Keratinocyte (primary cell): Measurements from ENCODE around the gene PFDN2.

Experiments
- EZH2 ChIP-seq: IDR thresholded peaks from one replicate; pipeline ENCODE4 v1.6.1; 2012; ENCODE audit warnings: inconsistent platforms, mild to moderate bottlenecking, low read length, moderate library complexity
- TF ChIP-seq, protein P1 (sequence below), 3 experiments: IDR thresholded peaks in 1 of 3; conservative IDR thresholded peaks in 1 of 3; optimal IDR thresholded peaks in 1 of 3; 2 replicates in 2 of 3; 3 replicates in 1 of 3; pipeline versions ENCODE3 to v1.5.1; 2011; ENCODE audit warnings: low read length in 3 of 3, mild to moderate bottlenecking in 3 of 3, moderate library complexity in 2 of 3, control low read depth in 1 of 3, inconsistent platforms in 1 of 3; ENCODE audit not compliant: insufficient read depth in 2 of 3; ENCODE audit errors: extremely low read depth in 1 of 3

DNA sequence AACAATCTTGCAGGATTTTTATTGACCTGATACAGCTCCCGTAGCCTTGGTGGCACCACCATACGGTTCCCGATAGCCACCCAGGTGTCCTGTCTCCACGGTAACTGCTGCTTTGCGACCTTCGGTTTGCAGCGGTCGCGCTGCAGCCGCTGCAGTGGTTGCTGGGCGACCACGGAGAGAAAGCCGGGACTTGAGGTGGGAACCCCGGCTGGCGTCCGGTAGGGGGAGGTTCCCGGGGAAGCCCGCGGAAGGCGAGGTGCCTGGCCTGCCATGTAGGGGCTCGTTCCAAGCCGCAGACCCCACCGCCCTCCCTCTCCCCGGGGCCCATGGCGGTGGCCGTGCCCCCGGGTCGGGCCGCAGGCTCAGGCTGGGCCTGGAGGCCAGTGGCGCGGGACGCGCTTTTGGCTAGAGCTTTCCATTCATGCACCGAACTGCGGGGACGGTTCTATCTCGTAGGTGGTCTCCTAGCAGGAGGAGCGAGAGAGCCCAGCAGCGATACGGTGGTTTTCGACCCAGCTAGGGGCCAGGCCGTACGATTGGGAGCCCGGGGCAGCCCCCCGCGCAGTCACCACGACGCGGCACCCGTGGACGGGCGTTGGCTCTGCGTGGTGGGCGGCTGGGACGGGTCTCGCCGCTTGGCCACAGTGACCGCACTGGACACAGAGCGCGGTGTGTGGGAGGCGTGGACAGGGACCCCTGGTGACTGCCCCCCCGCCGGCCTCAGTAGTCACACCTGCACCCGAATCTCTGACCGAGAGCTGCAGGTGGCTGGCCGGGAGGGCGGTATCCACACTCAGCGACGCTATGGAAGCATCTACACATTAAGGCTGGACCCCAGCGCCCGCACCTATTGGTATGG is 19.4 kb downstream of the PFDN2 start, which contains the start of gene KLHDC9:
- TF ChIP-seq, protein P1, sequence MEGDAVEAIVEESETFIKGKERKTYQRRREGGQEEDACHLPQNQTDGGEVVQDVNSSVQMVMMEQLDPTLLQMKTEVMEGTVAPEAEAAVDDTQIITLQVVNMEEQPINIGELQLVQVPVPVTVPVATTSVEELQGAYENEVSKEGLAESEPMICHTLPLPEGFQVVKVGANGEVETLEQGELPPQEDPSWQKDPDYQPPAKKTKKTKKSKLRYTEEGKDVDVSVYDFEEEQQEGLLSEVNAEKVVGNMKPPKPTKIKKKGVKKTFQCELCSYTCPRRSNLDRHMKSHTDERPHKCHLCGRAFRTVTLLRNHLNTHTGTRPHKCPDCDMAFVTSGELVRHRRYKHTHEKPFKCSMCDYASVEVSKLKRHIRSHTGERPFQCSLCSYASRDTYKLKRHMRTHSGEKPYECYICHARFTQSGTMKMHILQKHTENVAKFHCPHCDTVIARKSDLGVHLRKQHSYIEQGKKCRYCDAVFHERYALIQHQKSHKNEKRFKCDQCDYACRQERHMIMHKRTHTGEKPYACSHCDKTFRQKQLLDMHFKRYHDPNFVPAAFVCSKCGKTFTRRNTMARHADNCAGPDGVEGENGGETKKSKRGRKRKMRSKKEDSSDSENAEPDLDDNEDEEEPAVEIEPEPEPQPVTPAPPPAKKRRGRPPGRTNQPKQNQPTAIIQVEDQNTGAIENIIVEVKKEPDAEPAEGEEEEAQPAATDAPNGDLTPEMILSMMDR (optimal IDR thresholded peaks at IDR 0.05 in 1 of 3, IDR thresholded peaks at IDR 0.05 in 1 of 3, conservative IDR thresholded peaks at IDR 0.05 in 1 of 3; ENCODE audit: extremely low read depth in 1 of 3, insufficient read depth in 2 of 3, low read length in 3 of 3): no peak
- TF ChIP-seq EZH2: no peak
